Activated naive CD8-positive, alpha-beta T cell treated with anti-CD3 and anti-CD28 coated beads, Interleukin-2, amount 50 U/mL, for 16 hours (primary cell): ENCODE results near the gene SESN1.

ENCODE experiments used
- DNase-seq: peaks from one replicate; pipeline ENCODE4 v3.0.0-alpha.2; 2020; ENCODE audit warnings: low read depth, low spot score

SESN1 gene

GRCh38 chr6:108940741-108941140, 153.9 kb downstream of the SESN1 start:
- no peak for DNase-seq

- DNase-seq, result no peak
Observed at GRCh38 chr6:108937170-108937569, 157.5 kb downstream of the SESN1 start.
